OCI-LY7 (cell line): ENCODE results near the gene SMPD3.

Experiments
- CTCF ChIP-seq: fragments of 200-600 bp; sonication (generic); conservative IDR thresholded peaks from 2 replicates; pipeline ENCODE4 v1.5.1; 2014; ENCODE audit warnings: mild to moderate bottlenecking, antibody characterized with exemption, low read length, moderate library complexity, mixed read lengths
- EZH2phosphoT487 ChIP-seq: fragments of 200-600 bp; sonication (generic); IDR thresholded peaks from 2 replicates; pipeline ENCODE4 v1.6.1; 2018; ENCODE audit warnings: low read depth, borderline replicate concordance, mild to moderate bottlenecking, mixed run types, antibody characterized with exemption, low read length, moderate library complexity, mixed read lengths

DNA sequence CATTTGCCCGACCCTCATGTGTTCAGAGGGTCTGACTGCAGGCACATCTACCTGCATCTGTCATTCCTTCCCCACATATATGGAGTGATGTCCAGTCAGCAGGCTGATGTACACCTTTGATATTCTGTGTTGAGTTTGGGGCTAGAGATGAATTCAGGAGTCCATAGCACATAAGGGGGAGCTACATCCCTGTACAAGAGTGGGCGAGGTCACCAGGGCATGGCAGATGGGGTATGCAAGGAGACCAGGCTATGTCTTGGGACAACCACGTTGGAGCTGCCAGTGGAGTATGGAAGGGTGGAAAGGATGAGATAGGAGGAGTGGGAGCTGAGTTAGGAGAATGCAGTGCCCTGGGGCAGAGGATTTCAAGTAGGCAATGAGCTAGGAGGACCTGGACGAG lies 15.0 kb downstream of the SMPD3 start:
- TF ChIP-seq CTCF (no peak), EZH2phosphoT487 (no peak)
